Common myeloid progenitor, CD34-positive (primary cell): ENCODE results near the gene EXOC2.
"Not testable (repeated sequence)": the region's sequence is repeated elsewhere in the genome, so short reads cannot be mapped to it uniquely, and the experiment has no call there.

Experiments used
- CTCF ChIA-PET: fragments of 350-600 bp; sonication (Branson Sonifier 250); formaldehyde crosslinking; loops from one replicate; lab custom pipeline; 2021; ENCODE audit warnings: antibody characterized with exemption; lab: Charles Lee
- POLR2A ChIA-PET: fragments of 350-600 bp; sonication (Branson Sonifier 250); formaldehyde crosslinking; loops from one replicate; lab custom pipeline; 2021; ENCODE audit warnings: antibody characterized with exemption; lab: Charles Lee
- DNase-seq, 3 donors: peaks; one replicate each; pipeline versions ENCODE4 v3.0.0 to v3.0.0-alpha.2; 2013
- H3K27ac ChIP-seq, 2 experiments: 1 replicate in 1 of 2; 2 replicates in 1 of 2; pipeline ENCODE4 v1.7.0; 2013; ENCODE audit warnings: inconsistent platforms in 2 of 2, low read length in 2 of 2, mild to moderate bottlenecking in 2 of 2, low read depth in 1 of 2, moderate library complexity in 1 of 2; ENCODE audit not compliant: severe bottlenecking in 2 of 2, insufficient read depth in 1 of 2, poor library complexity in 1 of 2
- H3K27me3 ChIP-seq, 5 experiments: replicated peaks in 2 of 5; 1 replicate in 3 of 5; 2 replicates in 2 of 5; pipeline versions ENCODE4 v1.6.1 to v1.7.0; 2013; ENCODE audit warnings: low read length in 4 of 5, mild to moderate bottlenecking in 2 of 5, moderate library complexity in 2 of 5, inconsistent platforms in 1 of 5; ENCODE audit not compliant: insufficient read depth in 5 of 5, control insufficient read depth in 4 of 5
- H3K36me3 ChIP-seq, 4 experiments: 1 replicate in 2 of 4; 2 replicates in 2 of 4; pipeline versions ENCODE4 v1.6.1 to v1.7.0; 2013; ENCODE audit warnings: low read length in 3 of 4, control low read depth in 1 of 4, mild to moderate bottlenecking in 1 of 4; ENCODE audit not compliant: control insufficient read depth in 4 of 4, insufficient read depth in 4 of 4
- H3K4me1 ChIP-seq, 4 experiments: 1 replicate in 3 of 4; 2 replicates in 1 of 4; pipeline versions ENCODE4 v1.6.1 to v1.7.1; 2013; ENCODE audit warnings: low read length in 3 of 4, mild to moderate bottlenecking in 3 of 4, control low read depth in 1 of 4, inconsistent platforms in 1 of 4, moderate library complexity in 1 of 4; ENCODE audit not compliant: control insufficient read depth in 4 of 4, insufficient read depth in 4 of 4; ENCODE audit errors: control extremely low read depth in 1 of 4
- H3K4me3 ChIP-seq, 7 experiments: 1 replicate in 4 of 7; 2 replicates in 3 of 7; pipeline versions ENCODE4 v1.5.1 to v1.7.0; 2013; ENCODE audit warnings: mild to moderate bottlenecking in 7 of 7, low read length in 6 of 7, moderate library complexity in 6 of 7, inconsistent platforms in 2 of 7, low read depth in 2 of 7, control low read depth in 1 of 7; ENCODE audit not compliant: insufficient read depth in 4 of 7, control insufficient read depth in 1 of 7; ENCODE audit errors: extremely low read depth in 1 of 7
- H3K9me3 ChIP-seq, 5 experiments: 1 replicate in 4 of 5; 2 replicates in 1 of 5; pipeline versions ENCODE4 v1.6.1 to v1.7.1; 2013; ENCODE audit warnings: low read length in 4 of 5, mild to moderate bottlenecking in 2 of 5, inconsistent platforms in 1 of 5, low read depth in 1 of 5, moderate library complexity in 1 of 5; ENCODE audit not compliant: control insufficient read depth in 4 of 5, insufficient read depth in 2 of 5; ENCODE audit errors: control extremely low read depth in 1 of 5
- whole genome bisulfite sequencing: methylation state at CpG from one replicate; pipeline ENCODE4 v1.1.5; 2013; ENCODE audit not compliant: insufficient coverage; 5-methylcytosine and 5-hydroxymethylcytosine counted together

EXOC2 gene

GRCh38 chr6:703552-703951 lies 10.6 kb upstream of the EXOC2 start:
- WGBS: no CpG with 5 or more reads among the region's 3 CpGs
- Histone ChIP-seq H3K4me3 (no peak overlapping the region), H3K36me3 (no peaks in the 10 kb centered on the region), H3K9me3 (no peaks in the 10 kb centered on the region), H3K4me1 (no peaks in the 10 kb centered on the region), H3K27me3 (peaks cover 0 to 26% (median 9%) of the 10 kb centered on the region in 5 experiments), H3K27ac (no peak overlapping the region)
- POLR2A ChIA-PET: no interaction called here
- DNase-seq: no peak
- CTCF ChIA-PET: no interaction called here

GRCh38 chr6:701700-702479 lies 9.0 kb upstream of the EXOC2 start:
- peak in 2 of 3 donors; percentile 13 to 20 for DNase-seq
- Histone ChIP-seq H3K27ac (no peak overlapping the region), H3K9me3 (no peaks in the 10 kb centered on the region), H3K4me3 (no peak overlapping the region), H3K36me3 (no peaks in the 10 kb centered on the region), H3K27me3 (peaks cover 0 to 21% (median 9%) of the 10 kb centered on the region in 5 experiments), H3K4me1 (no peaks in the 10 kb centered on the region)
- POLR2A ChIA-PET: no interaction called here
- WGBS: 84% methylated on average over 9 of the region's 11 CpGs
- CTCF ChIA-PET: no interaction called here

- Histone ChIP-seq H3K4me1 (no peaks in the 10 kb centered on the region), H3K9me3 (no peaks in the 10 kb centered on the region), H3K36me3 (no peaks in the 10 kb centered on the region), H3K27ac (no peak overlapping the region), H3K27me3 (peaks cover 0 to 20% (median 9%) of the 10 kb centered on the region in 5 experiments), H3K4me3 (no peak overlapping the region)
- 96% methylated on average over 4 of the region's 4 CpGs for WGBS
- no peak for DNase-seq
- ChIA-PET CTCF (no interaction called here), POLR2A (no interaction called here)
These were observed 8.3 kb upstream of the EXOC2 start for GRCh38 chr6:701215-701614.

GRCh38 chr6:700490-700889 lies 7.6 kb upstream of the EXOC2 start:
- DNase-seq: no peak
- WGBS: 100% methylated on average over 1 of the region's 3 CpGs
- H3K36me3 ChIP-seq: no peaks in the 10 kb centered on the region
- ChIA-PET POLR2A (no interaction called here), CTCF (no interaction called here)
- no peaks in the 10 kb centered on the region for H3K9me3 ChIP-seq
- H3K4me1 ChIP-seq: no peaks in the 10 kb centered on the region
- H3K27ac ChIP-seq: no peak overlapping the region
- H3K4me3 ChIP-seq: no peak overlapping the region
- H3K27me3 ChIP-seq: peaks cover 0 to 20% (median 9%) of the 10 kb centered on the region in 5 experiments

- 76% methylated on average over 4 of the region's 6 CpGs for WGBS
- Histone ChIP-seq H3K27me3 (peaks cover 0 to 15% (median 9%) of the 10 kb centered on the region in 5 experiments), H3K27ac (no peak overlapping the region), H3K9me3 (no peaks in the 10 kb centered on the region), H3K36me3 (no peaks in the 10 kb centered on the region), H3K4me3 (no peak overlapping the region), H3K4me1 (no peaks in the 10 kb centered on the region)
- DNase-seq: peak in 2 of 3 donors; percentile 21 to 27
- ChIA-PET CTCF (interaction anchor here (1.1 kb wide), 1 partner anchor 12 kb away, joined by 3 read pairs; no protein-coding TSS in a partner anchor), POLR2A (no interaction called here)
These were observed 6.4 kb upstream of the EXOC2 start for GRCh38 chr6:699319-699718.

GRCh38 chr6:694431-695126 lies 1.6 kb upstream of the EXOC2 start:
- H3K9me3 ChIP-seq, H3K27me3 ChIP-seq, H3K36me3 ChIP-seq, H3K27ac ChIP-seq, H3K4me3 ChIP-seq, POLR2A ChIA-PET, DNase-seq: not testable (repeated sequence)
- CTCF ChIA-PET: interaction anchor here (0.6 kb wide), 1 partner anchor 54 kb away, joined by 3 read pairs; no protein-coding TSS in a partner anchor
- peaks cover 0 to 20% (median 11%) of the 10 kb centered on the region in 4 experiments for H3K4me1 ChIP-seq
- WGBS: 97% methylated on average over 35 of the region's 40 CpGs

GRCh38 chr6:693723-694009 lies 727 bp upstream of the EXOC2 start:
- Histone ChIP-seq H3K27ac (peak overlapping the region in 1 of 2 experiments; percentile 74), H3K4me1 (peaks cover 0 to 20% (median 11%) of the 10 kb centered on the region in 4 experiments), H3K4me3 (peak overlapping the region in 5 of 7 experiments; percentile 73 to 96 (median 86)), H3K9me3 (no peaks in the 10 kb centered on the region), H3K36me3 (peaks cover 2 to 7% (median 4%) of the 10 kb centered on the region in 4 experiments), H3K27me3 (peaks cover 0 to 4% (median 0%) of the 10 kb centered on the region in 5 experiments)
- WGBS: 95% methylated on average over 4 of the region's 12 CpGs
- CTCF ChIA-PET: no interaction called here
- POLR2A ChIA-PET: no interaction called here
- DNase-seq: no peak
